BE2C (cell line): ENCODE results near the gene NPEPL1.

Experiments
- DNase-seq: peaks from one replicate; pipeline ENCODE4 v3.0.0-alpha.2; 2020
- H3K27me3 ChIP-seq: fragments of 250-450 bp; sonication (Bioruptor Pico); 2 replicates; pipeline ENCODE4 v1.5.1; 2020; ENCODE audit warnings: mild to moderate bottlenecking
- H3K36me3 ChIP-seq: fragments of 250-450 bp; sonication (Bioruptor Pico); 2 replicates; pipeline ENCODE4 v1.5.1; 2020; ENCODE audit warnings: mild to moderate bottlenecking
- H3K4me1 ChIP-seq: fragments of 250-450 bp; sonication (Bioruptor Pico); 2 replicates; pipeline ENCODE4 v1.5.1; 2020
- H3K4me3 ChIP-seq: 2 replicates; pipeline ENCODE4 v1.5.1; 2011; ENCODE audit warnings: low read depth, low read length
- H3K9me3 ChIP-seq: fragments of 250-450 bp; sonication (Bioruptor Pico); 2 replicates; pipeline ENCODE4 v1.5.1; 2020
- CTCF ChIP-seq: IDR thresholded peaks from 2 replicates; pipeline ENCODE4 v1.5.1; 2012; ENCODE audit warnings: mild to moderate bottlenecking, low read depth, low read length

The NPEPL1 gene

GRCh38 chr20:58668901-58669286 lies 23.7 kb upstream of the NPEPL1 start:
- H3K4me1 ChIP-seq = peaks cover 3% of the 10 kb centered on the region
- TF ChIP-seq CTCF = no peak
- no peak overlapping the region for H3K4me3 ChIP-seq
- H3K9me3 ChIP-seq = no peaks in the 10 kb centered on the region
- no peaks in the 10 kb centered on the region for H3K27me3 ChIP-seq
- no peak for DNase-seq
- H3K36me3 ChIP-seq = peaks cover 34% of the 10 kb centered on the region

GRCh38 chr20:58669287-58670006 lies 23.2 kb upstream of the NPEPL1 start:
- Histone ChIP-seq H3K27me3 (no peaks in the 10 kb centered on the region), H3K9me3 (no peaks in the 10 kb centered on the region), H3K4me3 (no peak overlapping the region), H3K4me1 (peaks cover 3% of the 10 kb centered on the region), H3K36me3 (peaks cover 34% of the 10 kb centered on the region)
- DNase-seq = no peak
- no peak for TF ChIP-seq CTCF

DNA sequence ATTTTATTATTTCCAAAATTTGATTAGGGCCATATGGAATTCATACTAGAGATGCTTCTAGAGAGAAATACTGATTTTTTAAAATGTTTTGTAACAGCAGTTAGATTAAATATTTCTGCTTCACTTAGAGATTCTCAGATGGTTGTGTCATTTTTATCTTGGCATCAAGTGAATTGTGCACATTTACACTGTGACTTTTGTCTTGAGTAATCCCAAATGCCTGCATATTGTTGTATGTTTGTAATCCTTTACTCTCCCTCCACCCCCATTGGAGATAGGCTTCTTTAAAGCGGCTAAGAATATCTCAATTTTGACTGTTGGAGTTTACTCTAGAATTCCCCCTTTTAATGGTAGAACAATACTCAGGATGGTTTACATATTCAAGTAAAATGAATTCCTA lies 22.5 kb upstream of the NPEPL1 start:
- DNase-seq = no peak
- H3K4me1 ChIP-seq = peaks cover 3% of the 10 kb centered on the region
- H3K27me3 ChIP-seq = no peaks in the 10 kb centered on the region
- no peak overlapping the region for H3K4me3 ChIP-seq
- no peaks in the 10 kb centered on the region for H3K9me3 ChIP-seq
- peaks cover 37% of the 10 kb centered on the region for H3K36me3 ChIP-seq
- no peak for TF ChIP-seq CTCF

DNA sequence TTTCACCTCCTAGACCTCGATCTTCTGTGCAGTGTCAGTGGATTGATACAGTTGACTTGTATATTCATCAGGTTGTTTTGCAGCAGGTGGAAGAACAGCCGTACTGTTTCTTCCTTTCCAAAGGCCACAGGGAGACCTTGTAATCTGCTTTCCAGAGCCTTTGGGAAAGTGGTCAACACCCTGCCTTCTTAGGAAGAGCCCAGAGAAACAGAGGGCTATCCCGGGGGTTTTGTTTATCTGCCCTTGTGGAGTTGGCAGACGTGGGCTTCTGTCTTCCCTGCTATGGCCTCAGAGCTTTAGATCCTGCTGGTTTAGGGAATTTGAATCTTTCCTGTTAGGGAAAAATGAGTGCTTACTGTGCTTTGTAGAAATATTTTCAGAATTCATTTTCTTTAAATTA lies 21.9 kb upstream of the NPEPL1 start:
- no peak for TF ChIP-seq CTCF
- Histone ChIP-seq H3K27me3 (no peaks in the 10 kb centered on the region), H3K4me3 (no peak overlapping the region), H3K36me3 (peaks cover 43% of the 10 kb centered on the region), H3K9me3 (no peaks in the 10 kb centered on the region), H3K4me1 (peaks cover 2% of the 10 kb centered on the region)
- no peak for DNase-seq

DNA sequence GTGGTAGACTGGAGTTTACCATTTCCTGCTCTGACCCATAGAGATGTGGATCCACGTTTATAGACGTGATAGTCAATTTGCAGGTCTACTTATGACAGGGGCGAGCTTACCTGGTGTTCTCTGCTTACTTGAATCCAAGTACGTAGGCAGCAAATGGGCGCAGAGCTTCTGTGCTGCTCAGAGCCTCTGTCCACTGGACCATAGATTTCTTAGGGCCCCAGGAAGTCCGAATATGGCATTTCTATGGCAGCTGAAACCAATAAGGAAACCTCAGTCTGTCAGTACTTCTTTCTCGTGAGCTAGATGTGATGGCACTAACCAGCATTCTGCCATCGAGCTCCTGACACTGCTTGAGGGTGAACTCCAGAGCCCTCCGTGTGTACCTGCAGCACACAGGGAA lies 19.5 kb upstream of the NPEPL1 start:
- peaks cover 51% of the 10 kb centered on the region for H3K36me3 ChIP-seq
- no peak for TF ChIP-seq CTCF
- no peaks in the 10 kb centered on the region for H3K27me3 ChIP-seq
- no peak for DNase-seq
- no peak overlapping the region for H3K4me3 ChIP-seq
- H3K9me3 ChIP-seq = no peaks in the 10 kb centered on the region
- no peaks in the 10 kb centered on the region; the same call in 1 of the 2 replicates for H3K4me1 ChIP-seq

GRCh38 chr20:58675146-58675584 lies 17.4 kb upstream of the NPEPL1 start:
- H3K4me3 ChIP-seq = no peak overlapping the region
- peaks cover 44% of the 10 kb centered on the region for H3K36me3 ChIP-seq
- H3K4me1 ChIP-seq = no peaks in the 10 kb centered on the region; the same call in 1 of the 2 replicates
- no peak for DNase-seq
- no peak for TF ChIP-seq CTCF
- H3K27me3 ChIP-seq = no peaks in the 10 kb centered on the region
- no peaks in the 10 kb centered on the region for H3K9me3 ChIP-seq
